Measurements from ENCODE around the gene CACHD1. TPM values are rescaled to one million over a fixed set of nuclear protein-coding genes. Genes with fewer than 3 reads are reported as not detected.

CACHD1 gene
- total RNA-seq, 1 experiment from 2014 or later: 8.4 TPM

DNA sequence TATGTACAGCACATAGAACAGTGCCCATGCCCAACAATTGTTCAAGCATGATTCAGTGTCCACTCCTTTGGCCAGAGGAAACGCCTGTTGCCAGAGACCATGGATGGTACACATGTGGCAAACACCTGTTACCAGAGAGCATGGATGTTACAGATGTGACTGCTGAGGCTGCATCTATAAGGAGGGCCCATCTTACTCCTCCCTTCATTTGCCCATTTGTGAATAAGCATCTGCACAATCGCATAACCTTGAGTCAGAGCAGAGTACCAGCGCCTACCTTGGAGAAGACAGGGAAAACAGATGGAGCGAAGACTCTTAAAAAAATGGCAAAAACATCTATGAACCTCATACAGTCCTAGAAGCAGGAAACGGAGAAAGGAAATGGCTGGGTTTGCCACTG lies 36.6 kb upstream of the CACHD1 start:
- Histone ChIP-seq H3K4me1 (ENCODE audit: control insufficient read depth in 1 of 2, insufficient read depth in 2 of 2, low read length in 2 of 2) (no peaks in the 10 kb centered on the region), H3K27me3 (ENCODE audit: insufficient read depth, low read length) (no peaks in the 10 kb centered on the region), H4K20me1 (ENCODE audit: insufficient read depth) (no peaks in the 10 kb centered on the region), H3K27ac (ENCODE audit: low read depth, low read length) (no peak overlapping the region), H3K79me2 (ENCODE audit: insufficient read depth, low read length) (no peaks in the 10 kb centered on the region), H3K9ac (ENCODE audit: low read length) (no peak overlapping the region), H3K4me3 (replicated peaks in 1 of 2; ENCODE audit: low read depth in 1 of 2, low read length in 2 of 2) (no peak overlapping the region), H3K9me3 (ENCODE audit: control insufficient read depth in 1 of 2, insufficient read depth in 1 of 2, low read depth in 1 of 2, low read length in 2 of 2) (no peaks in the 10 kb centered on the region), H2AFZ (ENCODE audit: low read depth, low read length, poor library complexity, severe bottlenecking) (no peak overlapping the region), H3K9me2 (ENCODE audit: insufficient read depth) (no peaks in the 10 kb centered on the region), H3K36me3 (ENCODE audit: control insufficient read depth in 1 of 2, insufficient read depth in 2 of 2, low read length in 2 of 2) (no peaks in the 10 kb centered on the region), H3K4me2 (ENCODE audit: low read length) (no peak overlapping the region)
- ChIA-PET POLR2A (no interaction called here), CTCF (no interaction called here), RAD21 (ENCODE audit: low non-redundant PET in 1 of 2, low total read pairs in 2 of 2, uncharacterized antibody in 2 of 2, unreplicated experiment in 2 of 2) (no interaction called here)
- no peak for DNase-seq (ENCODE audit: low read depth, low spot score)
- no TSS peak for BruUV-seq (replicated peaks)
- intact Hi-C loops (cut with micrococcal nuclease): no loop called here
- TF ChIP-seq ZNF274 (IDR thresholded peaks at IDR 0.05; ENCODE audit: low read depth, low read length): no peak
- TF ChIP-seq EZH2phosphoT487 (IDR thresholded peaks at IDR 0.05; ENCODE audit: borderline replicate concordance): no peak
- no peak for TF ChIP-seq JUND (IDR thresholded peaks at IDR 0.05)
- TF ChIP-seq, protein P1, sequence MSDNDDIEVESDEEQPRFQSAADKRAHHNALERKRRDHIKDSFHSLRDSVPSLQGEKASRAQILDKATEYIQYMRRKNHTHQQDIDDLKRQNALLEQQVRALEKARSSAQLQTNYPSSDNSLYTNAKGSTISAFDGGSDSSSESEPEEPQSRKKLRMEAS (IDR thresholded peaks at IDR 0.05): no peak
- ATAC-seq: no peak

DNA sequence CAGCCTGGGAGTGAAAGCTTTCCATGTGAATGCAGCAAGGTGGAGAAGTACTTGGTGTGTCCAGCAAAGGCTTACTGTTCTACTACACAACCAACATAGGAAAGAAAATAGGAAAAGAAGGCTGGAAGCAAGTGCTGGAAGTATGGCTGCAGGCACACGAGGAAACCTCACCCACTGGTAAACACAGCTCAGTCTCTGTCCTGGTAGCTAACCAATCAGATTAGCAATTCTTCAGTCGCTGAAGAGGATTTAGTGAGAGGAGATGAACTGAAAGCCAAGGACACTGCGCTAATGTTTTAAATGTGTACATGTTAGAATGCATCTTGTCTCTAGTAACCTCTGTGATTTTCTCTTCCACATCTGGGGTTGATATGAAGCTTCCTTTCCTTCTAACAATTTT lies 36.2 kb upstream of the CACHD1 start:
- intact Hi-C loops (cut with micrococcal nuclease): no loop called here
- no peak for TF ChIP-seq ELF1 (IDR thresholded peaks at IDR 0.05; ENCODE audit: borderline replicate concordance, low read depth)
- TF ChIP-seq ZNF274 (IDR thresholded peaks at IDR 0.05; ENCODE audit: low read depth, low read length): no peak
- TF ChIP-seq, protein P1 (IDR thresholded peaks at IDR 0.05): no peak
- TF ChIP-seq EZH2phosphoT487 (IDR thresholded peaks at IDR 0.05; ENCODE audit: borderline replicate concordance): no peak
- TF ChIP-seq, protein P2, sequence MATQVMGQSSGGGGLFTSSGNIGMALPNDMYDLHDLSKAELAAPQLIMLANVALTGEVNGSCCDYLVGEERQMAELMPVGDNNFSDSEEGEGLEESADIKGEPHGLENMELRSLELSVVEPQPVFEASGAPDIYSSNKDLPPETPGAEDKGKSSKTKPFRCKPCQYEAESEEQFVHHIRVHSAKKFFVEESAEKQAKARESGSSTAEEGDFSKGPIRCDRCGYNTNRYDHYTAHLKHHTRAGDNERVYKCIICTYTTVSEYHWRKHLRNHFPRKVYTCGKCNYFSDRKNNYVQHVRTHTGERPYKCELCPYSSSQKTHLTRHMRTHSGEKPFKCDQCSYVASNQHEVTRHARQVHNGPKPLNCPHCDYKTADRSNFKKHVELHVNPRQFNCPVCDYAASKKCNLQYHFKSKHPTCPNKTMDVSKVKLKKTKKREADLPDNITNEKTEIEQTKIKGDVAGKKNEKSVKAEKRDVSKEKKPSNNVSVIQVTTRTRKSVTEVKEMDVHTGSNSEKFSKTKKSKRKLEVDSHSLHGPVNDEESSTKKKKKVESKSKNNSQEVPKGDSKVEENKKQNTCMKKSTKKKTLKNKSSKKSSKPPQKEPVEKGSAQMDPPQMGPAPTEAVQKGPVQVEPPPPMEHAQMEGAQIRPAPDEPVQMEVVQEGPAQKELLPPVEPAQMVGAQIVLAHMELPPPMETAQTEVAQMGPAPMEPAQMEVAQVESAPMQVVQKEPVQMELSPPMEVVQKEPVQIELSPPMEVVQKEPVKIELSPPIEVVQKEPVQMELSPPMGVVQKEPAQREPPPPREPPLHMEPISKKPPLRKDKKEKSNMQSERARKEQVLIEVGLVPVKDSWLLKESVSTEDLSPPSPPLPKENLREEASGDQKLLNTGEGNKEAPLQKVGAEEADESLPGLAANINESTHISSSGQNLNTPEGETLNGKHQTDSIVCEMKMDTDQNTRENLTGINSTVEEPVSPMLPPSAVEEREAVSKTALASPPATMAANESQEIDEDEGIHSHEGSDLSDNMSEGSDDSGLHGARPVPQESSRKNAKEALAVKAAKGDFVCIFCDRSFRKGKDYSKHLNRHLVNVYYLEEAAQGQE (IDR thresholded peaks at IDR 0.05; ENCODE audit: low read depth): no peak
- no peak for TF ChIP-seq YY1 (IDR thresholded peaks at IDR 0.05; ENCODE audit: extremely low read depth, insufficient replicate concordance, low read depth, low read length)
- no peak for TF ChIP-seq EGR1 (IDR thresholded peaks at IDR 0.05; ENCODE audit: low read depth)
- TF ChIP-seq CEBPB (IDR thresholded peaks at IDR 0.05; ENCODE audit: low read depth): no peak
- TF ChIP-seq CBX3 (IDR thresholded peaks at IDR 0.05; ENCODE audit: low read depth): no peak
- TF ChIP-seq EZH2 (IDR thresholded peaks at IDR 0.05): no peak
- no peak for TF ChIP-seq POLR2A (IDR thresholded peaks at IDR 0.05; ENCODE audit: borderline replicate concordance, extremely low read depth, insufficient read depth, insufficient read length)
- TF ChIP-seq SRF (IDR thresholded peaks at IDR 0.05; ENCODE audit: low read depth): no peak
- no peak for TF ChIP-seq FOSL1 (IDR thresholded peaks at IDR 0.05; ENCODE audit: low read depth)
- TF ChIP-seq, protein P3, sequence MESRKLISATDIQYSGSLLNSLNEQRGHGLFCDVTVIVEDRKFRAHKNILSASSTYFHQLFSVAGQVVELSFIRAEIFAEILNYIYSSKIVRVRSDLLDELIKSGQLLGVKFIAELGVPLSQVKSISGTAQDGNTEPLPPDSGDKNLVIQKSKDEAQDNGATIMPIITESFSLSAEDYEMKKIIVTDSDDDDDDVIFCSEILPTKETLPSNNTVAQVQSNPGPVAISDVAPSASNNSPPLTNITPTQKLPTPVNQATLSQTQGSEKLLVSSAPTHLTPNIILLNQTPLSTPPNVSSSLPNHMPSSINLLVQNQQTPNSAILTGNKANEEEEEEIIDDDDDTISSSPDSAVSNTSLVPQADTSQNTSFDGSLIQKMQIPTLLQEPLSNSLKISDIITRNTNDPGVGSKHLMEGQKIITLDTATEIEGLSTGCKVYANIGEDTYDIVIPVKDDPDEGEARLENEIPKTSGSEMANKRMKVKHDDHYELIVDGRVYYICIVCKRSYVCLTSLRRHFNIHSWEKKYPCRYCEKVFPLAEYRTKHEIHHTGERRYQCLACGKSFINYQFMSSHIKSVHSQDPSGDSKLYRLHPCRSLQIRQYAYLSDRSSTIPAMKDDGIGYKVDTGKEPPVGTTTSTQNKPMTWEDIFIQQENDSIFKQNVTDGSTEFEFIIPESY (IDR thresholded peaks at IDR 0.05; ENCODE audit: extremely low read depth, insufficient replicate concordance, low read length): no peak
- TF ChIP-seq RAD21 (IDR thresholded peaks at IDR 0.05; ENCODE audit: low read depth): no peak
- no peak for TF ChIP-seq SIN3A (IDR thresholded peaks at IDR 0.05; ENCODE audit: low read depth)

More for the DNA sequence above, 36.2 kb upstream of the CACHD1 start:
- Histone ChIP-seq H3K79me2 (ENCODE audit: insufficient read depth, low read length) (no peaks in the 10 kb centered on the region), H2AFZ (ENCODE audit: low read depth, low read length, poor library complexity, severe bottlenecking) (no peak overlapping the region), H3K27ac (ENCODE audit: low read depth, low read length) (no peak overlapping the region), H3K9me2 (ENCODE audit: insufficient read depth) (no peaks in the 10 kb centered on the region), H4K20me1 (ENCODE audit: insufficient read depth) (no peaks in the 10 kb centered on the region), H3K4me2 (ENCODE audit: low read length) (no peak overlapping the region), H3K4me3 (replicated peaks in 1 of 2; ENCODE audit: low read depth in 1 of 2, low read length in 2 of 2) (no peak overlapping the region), H3K9ac (ENCODE audit: low read length) (no peak overlapping the region), H3K36me3 (ENCODE audit: control insufficient read depth in 1 of 2, insufficient read depth in 2 of 2, low read length in 2 of 2) (no peaks in the 10 kb centered on the region), H3K9me3 (ENCODE audit: control insufficient read depth in 1 of 2, insufficient read depth in 1 of 2, low read depth in 1 of 2, low read length in 2 of 2) (no peaks in the 10 kb centered on the region), H3K27me3 (ENCODE audit: insufficient read depth, low read length) (no peaks in the 10 kb centered on the region), H3K4me1 (ENCODE audit: control insufficient read depth in 1 of 2, insufficient read depth in 2 of 2, low read length in 2 of 2) (no peaks in the 10 kb centered on the region)
- no TSS peak for BruUV-seq (replicated peaks)
- DNase-seq (ENCODE audit: low read depth, low spot score) (no peak), ATAC-seq (no peak)
- ChIA-PET CTCF (no interaction called here), RAD21 (ENCODE audit: low non-redundant PET in 1 of 2, low total read pairs in 2 of 2, uncharacterized antibody in 2 of 2, unreplicated experiment in 2 of 2) (no interaction called here), POLR2A (no interaction called here)

Measured in HCT116 (cell line).